ENCODE results near the gene CLEC16A. TPM values are rescaled to one million over a fixed set of nuclear protein-coding genes. Genes with fewer than 3 reads are reported as not detected.

CLEC16A gene
- polyA plus RNA-seq, 3 donors, result 3.4 to 12.0 (median 5.8) TPM

- Mint-ChIP-seq H3K36me3 (peaks cover 24 to 27% of the 10 kb centered on the region in 2 donors), H3K27me3 (ENCODE audit: low read depth in 3 of 3) (peaks cover 0 to 2% (median 1%) of the 10 kb centered on the region in 3 donors), H3K4me1 (peaks cover 16% of the 10 kb centered on the region), H3K9me3 (peaks cover 0 to 3% (median 0%) of the 10 kb centered on the region in 7 donors), H3K4me3 (no peak overlapping the region), H3K27ac (no peak overlapping the region)
- WGBS (ENCODE audit: insufficient coverage), result 92% methylated on average over 10 of the region's 12 CpGs
- Histone ChIP-seq H2AFZ (ENCODE audit: insufficient read depth, low read depth, low read length, poor library complexity, severe bottlenecking) (no peak overlapping the region), H3K27me3 (ENCODE audit: control insufficient read depth in 2 of 2, insufficient read depth in 2 of 2, low read length in 2 of 2) (no peaks in the 10 kb centered on the region), H3K79me2 (ENCODE audit: insufficient read depth, low read length) (no peaks in the 10 kb centered on the region), H3K4me2 (replicated peaks; ENCODE audit: extremely low read depth, low read length, poor library complexity, severe bottlenecking) (no peak overlapping the region), H3K4me3 (replicated peaks in 1 of 3; ENCODE audit: low read depth in 2 of 3, low read length in 3 of 3) (no peak overlapping the region), H3K9ac (ENCODE audit: insufficient read depth, low read length, poor library complexity, severe bottlenecking) (no peak overlapping the region), H3K36me3 (replicated peaks in 1 of 2; ENCODE audit: control insufficient read depth in 1 of 2, insufficient read depth in 2 of 2, low read length in 2 of 2) (no peaks in the 10 kb centered on the region), H3K27ac (ENCODE audit: low read depth in 1 of 2, low read length in 2 of 2) (no peak overlapping the region), H3K9me3 (replicated peaks in 1 of 2; ENCODE audit: control insufficient read depth in 1 of 2, insufficient read depth in 1 of 2, low read length in 2 of 2) (no peaks in the 10 kb centered on the region), H4K20me1 (ENCODE audit: insufficient read depth, low read length) (peaks cover 5% of the 10 kb centered on the region), H3K4me1 (ENCODE audit: control insufficient read depth in 1 of 2, insufficient read depth in 2 of 2, low read length in 2 of 2) (peaks cover 9 to 10% of the 10 kb centered on the region in 2 donors)
- TF ChIP-seq CTCF (IDR thresholded peaks at IDR 0.05), result no peak
- intact Hi-C loops (cut with micrococcal nuclease), result no loop called here
- DNase-seq, result no peak
Observed at GRCh38 chr16:11151885-11152629, 207.7 kb downstream of the CLEC16A start.

GRCh38 chr16:11152677-11153331 lies 208.4 kb downstream of the CLEC16A start:
- no peak overlapping the region for H3K9ac ChIP-seq (ENCODE audit: insufficient read depth, low read length, poor library complexity, severe bottlenecking)
- H3K9me3 Mint-ChIP-seq, result peaks cover 0 to 3% (median 0%) of the 10 kb centered on the region in 7 donors
- TF ChIP-seq CTCF (IDR thresholded peaks at IDR 0.05), result no peak
- H3K4me3 Mint-ChIP-seq, result peak overlapping the region; percentile 16 to 20
- H3K27ac ChIP-seq (ENCODE audit: low read depth in 1 of 2, low read length in 2 of 2), result no peak overlapping the region
- no peak overlapping the region for H3K4me3 ChIP-seq (replicated peaks in 1 of 3; ENCODE audit: low read depth in 2 of 3, low read length in 3 of 3)
- peaks cover 9 to 10% of the 10 kb centered on the region in 2 donors for H3K4me1 ChIP-seq (ENCODE audit: control insufficient read depth in 1 of 2, insufficient read depth in 2 of 2, low read length in 2 of 2)
- H3K36me3 ChIP-seq (replicated peaks in 1 of 2; ENCODE audit: control insufficient read depth in 1 of 2, insufficient read depth in 2 of 2, low read length in 2 of 2), result no peaks in the 10 kb centered on the region
- H3K27me3 Mint-ChIP-seq (ENCODE audit: low read depth in 3 of 3), result peaks cover 0 to 2% (median 1%) of the 10 kb centered on the region in 3 donors
- H3K4me2 ChIP-seq (replicated peaks; ENCODE audit: extremely low read depth, low read length, poor library complexity, severe bottlenecking), result no peak overlapping the region
- peaks cover 24 to 27% of the 10 kb centered on the region in 2 donors for H3K36me3 Mint-ChIP-seq
- peaks cover 5% of the 10 kb centered on the region for H4K20me1 ChIP-seq (ENCODE audit: insufficient read depth, low read length)
- H3K9me3 ChIP-seq (replicated peaks in 1 of 2; ENCODE audit: control insufficient read depth in 1 of 2, insufficient read depth in 1 of 2, low read length in 2 of 2), result no peaks in the 10 kb centered on the region
- H3K4me1 Mint-ChIP-seq, result peaks cover 16% of the 10 kb centered on the region
- 89% methylated on average over 3 of the region's 17 CpGs for WGBS (ENCODE audit: insufficient coverage)
- no peaks in the 10 kb centered on the region for H3K79me2 ChIP-seq (ENCODE audit: insufficient read depth, low read length)
- no peaks in the 10 kb centered on the region for H3K27me3 ChIP-seq (ENCODE audit: control insufficient read depth in 2 of 2, insufficient read depth in 2 of 2, low read length in 2 of 2)
- peak; percentile 23 to 50 (median 28) for DNase-seq
- peak overlapping the region in 1 of 7 donors; percentile 52 for H3K27ac Mint-ChIP-seq
- H2AFZ ChIP-seq (ENCODE audit: insufficient read depth, low read depth, low read length, poor library complexity, severe bottlenecking), result no peak overlapping the region
- intact Hi-C loops (cut with micrococcal nuclease), result no loop called here

All from CD14-positive monocyte (primary cell).